Right renal cortex interstitium (tissue), 3 donors: ENCODE measurements around the gene SNCAIP. TPM values are rescaled to one million over a fixed set of nuclear protein-coding genes. Genes with fewer than 3 reads are reported as not detected.

ENCODE experiments used
- DNase-seq, 3 donors: peaks; one replicate each; pipeline ENCODE4 v3.0.0-alpha.2; 2013; ENCODE audit warnings: low read depth in 3 of 3, low spot score in 2 of 3
- polyA plus RNA-seq, 3 donors: library from polyadenylated mRNA; unstranded; fragments of 120-200 nt; gene quantifications; one replicate each; pipeline ENCODE4 v1.2.1, GENCODE V29; 2013; ENCODE audit not compliant: insufficient read length in 3 of 3

SNCAIP gene
- polyA plus RNA-seq, 3 donors, result 25.8 to 31.8 (median 29.1) TPM

- DNase-seq, result no peak
Observed at GRCh38 chr5:122391621-122392020, 79.6 kb downstream of the SNCAIP start.

GRCh38 chr5:122392224-122392623 lies 80.2 kb downstream of the SNCAIP start:
- no peak for DNase-seq

- no peak for DNase-seq
Observed at GRCh38 chr5:122392824-122393223, 80.8 kb downstream of the SNCAIP start.

DNA sequence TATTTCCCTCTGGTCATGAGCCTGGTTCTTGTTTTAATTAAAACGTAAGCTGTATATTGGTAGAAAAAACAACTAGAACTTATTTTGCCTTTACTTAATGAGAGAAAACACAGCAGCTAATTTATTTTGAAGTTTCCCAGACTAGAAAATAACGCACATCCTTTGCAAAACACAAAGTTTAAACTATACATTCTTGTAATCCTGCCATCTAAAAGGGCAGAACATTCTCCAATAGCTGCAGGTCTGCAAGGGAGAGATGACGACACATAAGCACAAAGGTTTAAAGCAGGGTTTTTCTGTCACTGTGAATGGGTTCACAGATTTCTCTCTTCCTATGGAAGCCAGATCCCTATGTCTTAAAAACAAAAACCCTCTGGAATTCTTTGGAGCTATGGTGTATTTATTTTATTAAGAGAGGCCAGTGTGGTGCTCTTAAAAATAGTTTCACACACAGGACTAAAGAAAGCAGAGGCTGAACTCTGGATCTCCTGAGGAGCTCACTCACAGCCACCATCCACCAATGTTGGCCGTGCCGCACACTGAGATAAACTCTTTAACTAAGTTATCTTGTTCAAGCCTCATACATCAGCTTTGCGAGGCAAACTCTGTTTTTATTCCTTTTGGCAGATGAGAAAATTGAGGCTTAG lies 82.4 kb downstream of the SNCAIP start:
- no peak for DNase-seq

GRCh38 chr5:122398016-122398415 lies 86.0 kb downstream of the SNCAIP start:
- DNase-seq, result no peak

DNA sequence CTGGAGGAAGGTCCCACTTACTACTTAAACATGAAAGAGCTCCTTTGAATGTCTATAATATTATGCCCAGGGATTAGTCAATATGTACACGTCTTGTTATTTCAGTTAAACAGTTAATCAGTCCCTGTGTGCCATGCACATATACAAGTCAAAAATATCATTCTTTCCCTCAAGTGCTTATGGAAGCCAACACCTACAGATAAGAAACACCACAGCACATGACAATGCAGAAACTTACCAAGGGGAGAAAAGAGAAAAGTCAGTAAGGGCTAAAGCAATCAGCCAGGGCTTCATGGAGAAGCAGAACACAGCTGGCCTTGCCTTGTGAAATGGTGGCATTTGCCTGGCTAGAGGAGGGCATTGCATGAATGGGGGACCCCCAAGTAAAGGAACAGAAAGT lies 88.3 kb downstream of the SNCAIP start:
- DNase-seq, result no peak

DNA sequence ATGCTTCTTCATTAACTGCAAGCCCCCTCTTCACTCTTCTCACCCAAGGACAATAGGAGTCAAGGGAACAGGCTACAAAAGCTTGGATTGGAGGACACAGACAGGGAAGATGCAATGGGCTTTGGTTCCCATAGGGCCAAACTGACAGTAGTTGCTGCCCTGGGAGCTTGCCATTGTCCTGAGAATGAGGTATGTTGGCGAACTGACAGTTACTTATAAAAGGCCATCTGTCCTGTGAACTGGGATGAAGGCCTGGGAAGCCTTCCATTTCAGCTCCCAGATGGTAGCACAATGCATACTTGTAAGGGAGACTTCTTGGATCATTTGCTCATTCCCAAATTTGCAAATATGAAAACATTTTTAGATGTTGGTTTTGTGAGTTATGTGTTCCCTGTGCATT lies 88.9 kb downstream of the SNCAIP start:
- no peak for DNase-seq

DNA sequence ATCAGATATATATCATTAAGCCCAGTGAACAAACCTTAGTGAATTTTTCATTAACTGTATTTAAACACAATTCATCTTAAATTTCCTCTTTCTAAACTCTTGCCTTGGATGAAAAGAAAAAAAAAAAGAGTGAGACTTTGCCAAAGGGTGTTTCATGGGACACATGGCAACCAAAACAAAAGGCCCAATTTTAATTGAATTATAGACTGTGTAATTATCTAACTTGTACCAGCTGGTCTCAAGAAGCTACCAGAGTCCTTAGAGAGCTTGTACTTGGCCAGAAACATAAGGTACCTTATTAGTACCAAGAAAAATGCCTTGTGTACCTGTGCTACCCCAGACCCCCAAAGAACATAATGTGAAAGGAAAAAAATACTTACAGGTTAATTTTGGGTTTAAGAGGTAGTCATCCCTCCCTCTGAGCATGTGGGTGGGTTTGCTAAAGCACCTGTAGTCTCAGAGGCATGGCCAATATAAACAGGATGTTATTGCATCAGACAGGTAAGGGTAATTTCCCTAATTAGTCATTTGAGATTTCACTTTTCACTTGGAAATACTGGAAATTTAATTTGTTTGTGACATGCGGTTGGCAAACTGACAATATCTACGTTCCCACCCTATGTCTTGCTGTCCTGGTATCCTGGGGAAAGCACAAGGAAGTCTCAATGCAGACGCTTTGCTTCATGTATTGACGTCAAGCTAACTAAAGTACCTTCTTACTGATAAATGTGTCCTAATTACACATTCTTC lies 90.1 kb downstream of the SNCAIP start:
- DNase-seq, result no peak

GRCh38 chr5:122402955-122403685 lies 91.1 kb downstream of the SNCAIP start:
- DNase-seq, result no peak

DNA sequence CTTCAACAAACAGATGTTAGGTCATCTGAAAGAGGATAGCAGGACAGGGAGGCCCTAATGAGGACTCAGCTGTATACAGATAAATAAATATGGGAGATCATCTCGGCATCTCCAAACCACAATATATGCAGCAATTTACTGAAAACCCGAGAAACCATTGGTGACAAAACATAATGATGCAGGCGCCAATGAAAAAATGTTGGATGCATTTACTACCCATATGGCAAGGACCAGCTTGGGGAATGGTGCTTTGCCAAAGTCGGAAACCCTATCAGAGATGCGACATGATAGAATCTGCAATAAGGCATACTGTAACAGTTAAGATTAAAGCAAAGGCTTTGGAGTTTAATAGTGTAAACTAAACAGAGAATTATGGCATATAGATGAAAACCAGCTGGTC lies 92.0 kb downstream of the SNCAIP start:
- peak in 1 of 3 donors; percentile 32 for DNase-seq

- DNase-seq, result no peak
Observed at GRCh38 chr5:122404653-122405362, 92.8 kb downstream of the SNCAIP start.

DNA sequence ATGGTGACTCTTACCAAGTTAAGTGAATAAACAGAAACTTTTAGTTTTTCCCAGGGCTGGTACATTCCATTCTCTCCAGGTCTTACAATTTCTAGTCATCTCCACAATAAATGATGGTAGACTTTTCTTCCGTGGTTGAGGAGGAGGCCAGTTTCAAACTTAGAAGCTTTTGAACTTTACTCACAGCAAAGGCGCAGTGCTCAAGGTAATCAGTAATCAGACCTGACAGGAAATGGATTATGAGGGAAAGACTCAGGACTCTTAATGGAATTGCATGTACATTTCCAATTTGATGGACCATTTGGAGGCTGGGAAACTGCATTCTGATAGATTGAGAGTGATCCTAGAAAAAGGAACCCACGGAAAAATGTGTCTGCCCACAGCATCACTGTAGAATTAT lies 93.7 kb downstream of the SNCAIP start:
- DNase-seq, result no peak

DNA sequence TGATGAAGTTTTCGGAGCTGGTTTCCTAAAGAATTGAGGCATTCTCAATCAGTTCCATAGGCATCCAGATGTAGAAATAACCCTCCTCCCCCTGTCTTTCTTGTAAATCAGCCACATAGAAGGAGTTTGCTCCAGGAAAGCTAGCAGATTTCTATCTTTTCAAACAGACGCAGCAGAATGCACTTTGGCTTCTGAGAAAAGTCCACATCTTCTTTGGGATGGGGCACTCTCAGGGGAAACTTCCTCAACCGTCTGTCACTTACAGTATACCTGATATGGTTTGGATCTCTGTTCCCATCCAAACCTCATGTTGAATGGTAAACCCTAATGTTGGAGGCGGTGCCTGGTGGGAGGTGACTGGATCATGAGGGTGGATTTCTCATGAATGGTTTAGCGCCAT lies 94.1 kb downstream of the SNCAIP start:
- DNase-seq, result no peak

- no peak for DNase-seq
Observed at GRCh38 chr5:122408592-122409224, 96.7 kb downstream of the SNCAIP start.

- no peak for DNase-seq
Observed at GRCh38 chr5:122412966-122413365, 100.9 kb downstream of the SNCAIP start.

DNA sequence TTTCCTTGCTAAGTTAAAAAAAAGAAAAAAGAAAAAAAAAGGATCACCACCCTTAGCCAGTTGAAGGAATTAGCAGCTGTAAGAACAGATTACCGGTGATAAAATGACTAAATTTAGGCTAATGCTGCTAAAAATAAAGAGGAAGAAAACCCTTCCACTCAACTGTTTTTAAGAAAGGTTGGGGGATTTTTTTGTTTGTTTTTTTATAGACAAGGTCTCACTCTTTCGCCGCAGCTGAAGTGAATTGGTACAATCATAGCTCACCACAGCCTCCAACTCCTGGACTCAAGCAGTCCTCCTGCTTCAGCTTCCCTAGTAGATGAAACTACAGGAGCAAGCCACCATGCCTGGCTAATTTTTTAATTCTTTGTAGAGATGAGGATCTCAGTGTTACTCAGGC lies 101.7 kb downstream of the SNCAIP start:
- no peak for DNase-seq

GRCh38 chr5:122415030-122415800 lies 103.2 kb downstream of the SNCAIP start:
- peak in 1 of 3 donors; percentile 52 for DNase-seq

DNA sequence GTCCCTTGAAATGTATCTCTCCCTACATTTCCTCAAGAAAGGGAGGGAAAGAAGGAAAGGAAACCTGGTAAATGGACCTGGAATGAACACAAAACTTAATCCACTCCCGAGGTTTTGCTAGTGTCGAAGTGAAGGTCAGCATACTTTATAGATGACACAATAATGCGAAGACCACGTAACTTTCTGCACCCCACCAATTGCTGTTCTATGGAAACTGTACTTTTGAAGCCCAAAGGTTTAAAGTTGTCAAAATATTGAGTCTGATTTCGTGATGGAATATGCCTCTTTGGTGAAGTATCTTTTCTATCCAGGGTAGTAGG lies 103.7 kb downstream of the SNCAIP start:
- no peak for DNase-seq

DNA sequence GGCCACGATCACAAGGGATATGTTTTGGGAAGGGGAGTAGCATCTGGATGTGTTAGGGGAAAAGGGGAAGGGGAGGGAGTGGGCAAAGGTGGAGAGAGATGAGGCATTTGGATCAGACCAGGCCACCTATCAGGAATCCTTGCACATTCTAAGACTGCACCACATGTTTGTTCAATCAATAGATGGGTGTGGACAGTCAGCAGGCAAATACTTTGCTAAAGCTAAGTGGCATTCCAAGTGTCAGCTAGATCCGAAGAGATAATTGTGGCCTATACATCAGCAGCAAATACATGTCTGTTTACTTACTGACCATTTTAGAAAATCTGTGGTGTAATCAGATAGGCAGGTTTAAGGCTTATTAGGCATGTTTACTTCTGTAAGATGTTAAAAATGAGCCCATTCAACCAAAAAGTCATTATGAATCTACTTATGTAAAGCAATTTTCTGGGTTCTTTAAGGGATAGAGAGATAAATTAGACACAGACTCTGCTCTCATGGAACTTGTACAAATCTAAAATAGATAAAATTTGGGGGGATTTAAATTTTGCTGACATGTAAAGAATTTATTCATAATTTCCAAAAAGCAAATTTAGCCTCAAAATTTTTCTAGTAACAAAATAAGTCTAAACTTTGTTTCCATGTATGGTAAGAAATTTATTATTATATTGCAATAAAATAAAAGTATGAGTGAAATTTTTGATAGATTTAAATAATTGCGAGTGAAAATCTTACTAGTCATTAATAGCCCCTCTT lies 107.3 kb downstream of the SNCAIP start:
- DNase-seq, result no peak
